Hepatocyte (in vitro differentiated cells): ENCODE measurements around the gene FITM1. TPM values are rescaled to one million over a fixed set of nuclear protein-coding genes. Genes with fewer than 3 reads are reported as not detected.

Experiments
- DNase-seq: peaks from one replicate; pipeline ENCODE4 v3.0.0-alpha.2; 2016; ENCODE audit warnings: low spot score
- H2AFZ ChIP-seq: fragments of 200-600 bp; sonication (generic); 2 replicates; pipeline ENCODE4 v1.6.0; 2016; ENCODE audit warnings: antibody characterized with exemption, mild to moderate bottlenecking
- H3K27ac ChIP-seq: fragments of 200-600 bp; sonication (generic); 2 replicates; pipeline ENCODE4 v1.5.1; 2016; ENCODE audit warnings: mild to moderate bottlenecking
- H3K27me3 ChIP-seq: fragments of 200-600 bp; sonication (generic); 2 replicates; pipeline ENCODE4 v1.6.1; 2016
- H3K36me3 ChIP-seq: fragments of 200-600 bp; sonication (generic); replicated peaks from 2 replicates; pipeline ENCODE4 v1.5.1; 2016; ENCODE audit warnings: low read depth; ENCODE audit not compliant: insufficient read depth
- H3K4me1 ChIP-seq: fragments of 200-600 bp; sonication (generic); 2 replicates; pipeline ENCODE4 v1.5.1; 2016; ENCODE audit warnings: mild to moderate bottlenecking, moderate library complexity; ENCODE audit not compliant: insufficient read depth
- H3K4me2 ChIP-seq: fragments of 200-600 bp; sonication (generic); 2 replicates; pipeline ENCODE4 v1.6.0; 2016
- H3K4me3 ChIP-seq: fragments of 200-600 bp; sonication (generic); 2 replicates; pipeline ENCODE4 v1.5.1; 2016; ENCODE audit warnings: mild to moderate bottlenecking
- H3K79me2 ChIP-seq: fragments of 200-600 bp; sonication (generic); 2 replicates; pipeline ENCODE4 v1.6.0; 2017; ENCODE audit warnings: mild to moderate bottlenecking
- H3K9me2 ChIP-seq: fragments of 200-600 bp; sonication (generic); replicated peaks from 2 replicates; pipeline ENCODE4 v1.6.0; 2017; ENCODE audit warnings: mild to moderate bottlenecking; ENCODE audit not compliant: insufficient read depth
- H3K9me3 ChIP-seq: fragments of 200-600 bp; sonication (generic); 2 replicates; pipeline ENCODE4 v1.5.1; 2016; ENCODE audit warnings: low read depth, mild to moderate bottlenecking
- H4K20me1 ChIP-seq: fragments of 200-600 bp; sonication (generic); 2 replicates; pipeline ENCODE4 v1.6.0; 2016; ENCODE audit warnings: mild to moderate bottlenecking; ENCODE audit not compliant: insufficient read depth, poor library complexity, severe bottlenecking
- CTCF ChIP-seq: fragments of 200-600 bp; sonication (generic); IDR thresholded peaks from 2 replicates; pipeline ENCODE4 v1.5.1; 2016; ENCODE audit warnings: antibody characterized with exemption, mild to moderate bottlenecking; ENCODE audit not compliant: poor library complexity
- EZH2 ChIP-seq: fragments of 200-600 bp; sonication (generic); IDR thresholded peaks from 2 replicates; pipeline ENCODE4 v1.6.1; 2016; ENCODE audit warnings: antibody characterized with exemption, mild to moderate bottlenecking, borderline replicate concordance
- EZH2phosphoT487 ChIP-seq: fragments of 200-600 bp; sonication (generic); IDR thresholded peaks from one replicate; pipeline ENCODE4 v1.6.1; 2018; ENCODE audit warnings: antibody characterized with exemption, mild to moderate bottlenecking, low read depth, moderate library complexity; ENCODE audit not compliant: unreplicated experiment, severe bottlenecking
- WGBS: methylation state at CpG from one replicate; pipeline ENCODE4 v1.1.6; 2016; ENCODE audit warnings: low lambda C conversion rate; ENCODE audit errors: missing lambda C conversion rate; 5-methylcytosine and 5-hydroxymethylcytosine counted together
- polyA plus RNA-seq: library from polyadenylated mRNA; unstranded; fragments of >200 nt; fragmentation: Nextera tagmentation; extraction: Ambion mirVana; gene quantifications from 2 replicates; pipeline ENCODE4 v1.2.1, GENCODE V29; 2016
- total RNA-seq: library from RNA; depleted of rRNA; stranded (reverse); fragments of >200 nt; gene quantifications from 2 replicates; pipeline ENCODE4 v1.2.3, GENCODE V29; 2014

FITM1 gene
- total and polyA plus RNA-seq, 2 experiments from 2014 or later = 1.0 to 2.2 TPM

GRCh38 chr14:24117179-24117578 is 13.3 kb upstream of the FITM1 start:
- no peak overlapping the region for H3K27ac ChIP-seq
- DNase-seq = no peak
- H3K4me3 ChIP-seq = no peak overlapping the region
- no peaks in the 10 kb centered on the region for H3K27me3 ChIP-seq
- WGBS = 94% methylated on average over 6 of the region's 6 CpGs
- no peak overlapping the region for H3K4me2 ChIP-seq
- TF ChIP-seq CTCF = no peak
- no peak for TF ChIP-seq EZH2phosphoT487
- TF ChIP-seq EZH2 = no peak
- H3K9me3 ChIP-seq = no peaks in the 10 kb centered on the region
- H3K36me3 ChIP-seq = no peaks in the 10 kb centered on the region
- H4K20me1 ChIP-seq = no peaks in the 10 kb centered on the region
- peaks cover 9% of the 10 kb centered on the region for H3K4me1 ChIP-seq
- H3K9me2 ChIP-seq = no peaks in the 10 kb centered on the region
- peaks cover 17% of the 10 kb centered on the region for H3K79me2 ChIP-seq
- no peak overlapping the region for H2AFZ ChIP-seq

DNA sequence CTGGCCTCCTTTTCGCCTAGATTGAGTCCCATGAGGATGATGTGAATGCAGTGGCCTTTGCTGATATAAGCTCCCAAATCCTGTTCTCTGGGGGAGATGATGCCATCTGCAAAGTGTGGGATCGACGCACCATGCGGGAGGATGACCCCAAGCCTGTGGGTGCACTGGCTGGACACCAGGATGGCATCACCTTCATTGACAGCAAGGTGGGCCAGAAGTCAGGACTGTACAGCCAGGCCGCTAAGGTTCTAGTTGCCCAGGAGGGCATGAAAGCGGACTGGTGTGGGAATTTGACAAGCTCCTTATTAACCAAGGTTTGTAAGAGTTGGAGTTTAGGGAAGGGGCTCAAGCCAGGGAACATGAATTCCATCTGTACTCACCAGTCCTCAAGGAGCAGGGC is 10.8 kb upstream of the FITM1 start:
- Histone ChIP-seq H3K79me2 (peaks cover 17% of the 10 kb centered on the region), H2AFZ (no peak overlapping the region), H3K27me3 (no peaks in the 10 kb centered on the region), H3K4me2 (no peak overlapping the region), H3K9me2 (no peaks in the 10 kb centered on the region), H3K27ac (no peak overlapping the region), H3K9me3 (no peaks in the 10 kb centered on the region), H4K20me1 (no peaks in the 10 kb centered on the region), H3K36me3 (no peaks in the 10 kb centered on the region), H3K4me3 (no peak overlapping the region), H3K4me1 (peaks cover 9% of the 10 kb centered on the region)
- WGBS = 97% methylated on average over 6 of the region's 6 CpGs
- DNase-seq = no peak
- TF ChIP-seq EZH2 (no peak), CTCF (no peak), EZH2phosphoT487 (no peak)

DNA sequence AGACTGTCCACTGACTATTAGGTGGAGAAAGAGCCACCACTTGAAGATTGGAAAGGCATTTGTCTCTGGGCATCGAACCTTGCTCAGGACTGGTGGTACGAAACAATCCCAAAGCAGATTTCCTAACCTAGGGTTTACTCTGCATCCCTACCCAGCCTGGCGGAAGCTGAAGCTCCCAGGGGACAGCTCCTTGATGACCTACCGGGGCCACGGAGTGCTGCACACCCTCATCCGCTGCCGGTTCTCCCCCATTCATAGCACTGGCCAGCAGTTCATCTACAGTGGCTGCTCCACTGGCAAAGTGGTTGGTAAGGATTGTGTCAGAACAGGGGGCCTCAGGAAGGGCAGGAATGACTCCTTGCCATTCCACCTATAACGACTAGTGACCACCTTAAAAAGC is 9.2 kb upstream of the FITM1 start:
- Histone ChIP-seq H3K79me2 (peaks cover 10% of the 10 kb centered on the region), H3K36me3 (no peaks in the 10 kb centered on the region), H2AFZ (no peak overlapping the region), H3K9me2 (no peaks in the 10 kb centered on the region), H4K20me1 (no peaks in the 10 kb centered on the region), H3K9me3 (no peaks in the 10 kb centered on the region), H3K27me3 (no peaks in the 10 kb centered on the region), H3K4me2 (no peak overlapping the region), H3K27ac (no peak overlapping the region), H3K4me3 (no peak overlapping the region), H3K4me1 (peaks cover 6% of the 10 kb centered on the region)
- DNase-seq = no peak
- 98% methylated on average over 8 of the region's 8 CpGs for WGBS
- TF ChIP-seq EZH2 = no peak
- TF ChIP-seq CTCF = no peak
- no peak for TF ChIP-seq EZH2phosphoT487

- Histone ChIP-seq H3K27ac (no peak overlapping the region), H3K36me3 (no peaks in the 10 kb centered on the region), H3K9me2 (no peaks in the 10 kb centered on the region), H4K20me1 (no peaks in the 10 kb centered on the region), H3K4me1 (no peaks in the 10 kb centered on the region), H3K4me3 (no peak overlapping the region), H2AFZ (no peak overlapping the region), H3K9me3 (no peaks in the 10 kb centered on the region), H3K4me2 (no peak overlapping the region), H3K27me3 (no peaks in the 10 kb centered on the region), H3K79me2 (no peaks in the 10 kb centered on the region)
- TF ChIP-seq EZH2 (no peak), EZH2phosphoT487 (no peak), CTCF (no peak)
- WGBS = 68% methylated on average over 3 of the region's 4 CpGs
- no peak for DNase-seq
Measured at GRCh38 chr14:24122416-24122815, 8.0 kb upstream of the FITM1 start.
